ENCODE data around the gene IKZF1.

IKZF1 gene

GRCh38 chr7:50409856-50410745 lies 105.6 kb downstream of the IKZF1 start:
- no peak overlapping the region for H3K4me3 ChIP-seq (ENCODE audit: low read depth, low read length)
- DNase-seq (ENCODE audit: low read depth) = no peak
- no peak for TF ChIP-seq CTCF (conservative IDR thresholded peaks at IDR 0.05; ENCODE audit: low read depth, low read length)

- no peak for DNase-seq (ENCODE audit: low read depth)
- no peak overlapping the region for H3K4me3 ChIP-seq (ENCODE audit: low read depth, low read length)
- no peak for TF ChIP-seq CTCF (conservative IDR thresholded peaks at IDR 0.05; ENCODE audit: low read depth, low read length)
Observed at GRCh38 chr7:50411332-50411731, 106.8 kb downstream of the IKZF1 start.

GRCh38 chr7:50412973-50413372 lies 108.5 kb downstream of the IKZF1 start:
- H3K4me3 ChIP-seq (ENCODE audit: low read depth, low read length) = no peak overlapping the region
- DNase-seq (ENCODE audit: low read depth) = no peak
- no peak for TF ChIP-seq CTCF (conservative IDR thresholded peaks at IDR 0.05; ENCODE audit: low read depth, low read length)

GRCh38 chr7:50413561-50413960 lies 109.0 kb downstream of the IKZF1 start:
- DNase-seq (ENCODE audit: low read depth) = no peak
- no peak for TF ChIP-seq CTCF (conservative IDR thresholded peaks at IDR 0.05; ENCODE audit: low read depth, low read length)
- no peak overlapping the region for H3K4me3 ChIP-seq (ENCODE audit: low read depth, low read length)

- no peak overlapping the region for H3K4me3 ChIP-seq (ENCODE audit: low read depth, low read length)
- no peak for TF ChIP-seq CTCF (conservative IDR thresholded peaks at IDR 0.05; ENCODE audit: low read depth, low read length)
- no peak for DNase-seq (ENCODE audit: low read depth)
Observed at GRCh38 chr7:50415844-50416364, 111.4 kb downstream of the IKZF1 start.

- peak; percentile 7 for DNase-seq (ENCODE audit: low read depth)
- no peak overlapping the region for H3K4me3 ChIP-seq (ENCODE audit: low read depth, low read length)
- no peak for TF ChIP-seq CTCF (conservative IDR thresholded peaks at IDR 0.05; ENCODE audit: low read depth, low read length)
Observed at GRCh38 chr7:50416527-50417182, 112.1 kb downstream of the IKZF1 start.

Measured in choroid plexus epithelial cell (primary cell).